ENCODE results near the gene PITPNC1.
"Not testable (repeated sequence)": the region's sequence is repeated elsewhere in the genome, so short reads cannot be mapped to it uniquely, and the experiment has no call there.

DNA sequence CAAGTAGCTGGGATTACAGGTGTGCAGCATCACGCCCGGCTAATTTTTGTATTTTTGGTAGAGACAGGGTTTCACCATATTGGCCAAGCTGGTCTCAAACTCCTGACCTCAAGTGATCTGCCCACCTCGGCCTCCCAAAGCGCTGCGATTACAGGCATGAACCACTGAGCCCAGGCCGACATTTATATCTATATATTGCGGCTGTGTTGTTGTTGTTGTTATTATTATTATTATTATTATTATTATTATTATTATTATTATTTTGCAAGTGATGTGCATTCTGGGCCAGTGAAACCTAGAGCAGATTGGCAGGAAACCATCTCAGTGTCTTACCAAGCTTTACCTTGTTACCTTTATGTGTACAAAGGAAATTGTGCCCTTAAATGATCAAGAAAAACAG, 253.8 kb downstream of the PITPNC1 start:
- TF ChIP-seq, protein P1, sequence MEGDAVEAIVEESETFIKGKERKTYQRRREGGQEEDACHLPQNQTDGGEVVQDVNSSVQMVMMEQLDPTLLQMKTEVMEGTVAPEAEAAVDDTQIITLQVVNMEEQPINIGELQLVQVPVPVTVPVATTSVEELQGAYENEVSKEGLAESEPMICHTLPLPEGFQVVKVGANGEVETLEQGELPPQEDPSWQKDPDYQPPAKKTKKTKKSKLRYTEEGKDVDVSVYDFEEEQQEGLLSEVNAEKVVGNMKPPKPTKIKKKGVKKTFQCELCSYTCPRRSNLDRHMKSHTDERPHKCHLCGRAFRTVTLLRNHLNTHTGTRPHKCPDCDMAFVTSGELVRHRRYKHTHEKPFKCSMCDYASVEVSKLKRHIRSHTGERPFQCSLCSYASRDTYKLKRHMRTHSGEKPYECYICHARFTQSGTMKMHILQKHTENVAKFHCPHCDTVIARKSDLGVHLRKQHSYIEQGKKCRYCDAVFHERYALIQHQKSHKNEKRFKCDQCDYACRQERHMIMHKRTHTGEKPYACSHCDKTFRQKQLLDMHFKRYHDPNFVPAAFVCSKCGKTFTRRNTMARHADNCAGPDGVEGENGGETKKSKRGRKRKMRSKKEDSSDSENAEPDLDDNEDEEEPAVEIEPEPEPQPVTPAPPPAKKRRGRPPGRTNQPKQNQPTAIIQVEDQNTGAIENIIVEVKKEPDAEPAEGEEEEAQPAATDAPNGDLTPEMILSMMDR (IDR thresholded peaks at IDR 0.05): not testable (repeated sequence)
- not testable (repeated sequence) for TF ChIP-seq POLR2A (IDR thresholded peaks at IDR 0.05)

All from esophagus squamous epithelium (tissue), 4 donors.